ENCODE data around the gene SPCS3.

DNA sequence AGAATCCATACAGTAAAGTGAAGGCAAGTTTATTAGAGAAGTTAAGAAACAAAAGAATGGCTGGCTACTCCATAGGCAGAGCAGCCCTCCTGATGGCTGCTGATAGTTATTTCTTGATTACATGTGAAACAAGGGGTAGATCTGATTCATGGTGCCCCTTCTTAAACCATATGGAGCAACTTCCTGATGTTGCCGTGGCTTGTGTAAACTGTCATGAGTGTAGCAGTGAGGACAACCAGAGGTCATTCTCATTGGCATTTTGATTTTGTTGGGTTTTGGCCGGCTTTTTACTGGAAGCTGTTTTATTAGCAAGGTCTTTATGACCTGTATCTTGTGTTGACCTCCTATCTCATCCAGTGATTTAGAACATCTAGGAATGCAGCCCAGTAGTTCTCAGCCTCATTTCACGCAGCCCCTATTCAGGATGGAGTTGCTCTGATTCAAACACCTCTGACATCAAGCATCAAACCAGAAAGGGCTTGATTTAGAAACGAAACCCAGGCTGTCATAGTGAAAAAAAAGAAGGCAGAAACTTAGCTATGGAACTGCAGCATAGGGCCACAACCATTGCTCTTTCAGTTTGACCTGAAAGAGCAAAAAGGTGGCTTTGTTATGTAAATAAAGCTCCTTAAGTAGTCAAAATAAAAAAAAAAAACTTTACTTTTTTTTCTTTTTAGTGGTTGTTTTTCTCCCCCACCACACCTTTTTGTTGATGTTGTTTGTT is 37.8 kb downstream of the SPCS3 start:
- TF ChIP-seq, protein P1, sequence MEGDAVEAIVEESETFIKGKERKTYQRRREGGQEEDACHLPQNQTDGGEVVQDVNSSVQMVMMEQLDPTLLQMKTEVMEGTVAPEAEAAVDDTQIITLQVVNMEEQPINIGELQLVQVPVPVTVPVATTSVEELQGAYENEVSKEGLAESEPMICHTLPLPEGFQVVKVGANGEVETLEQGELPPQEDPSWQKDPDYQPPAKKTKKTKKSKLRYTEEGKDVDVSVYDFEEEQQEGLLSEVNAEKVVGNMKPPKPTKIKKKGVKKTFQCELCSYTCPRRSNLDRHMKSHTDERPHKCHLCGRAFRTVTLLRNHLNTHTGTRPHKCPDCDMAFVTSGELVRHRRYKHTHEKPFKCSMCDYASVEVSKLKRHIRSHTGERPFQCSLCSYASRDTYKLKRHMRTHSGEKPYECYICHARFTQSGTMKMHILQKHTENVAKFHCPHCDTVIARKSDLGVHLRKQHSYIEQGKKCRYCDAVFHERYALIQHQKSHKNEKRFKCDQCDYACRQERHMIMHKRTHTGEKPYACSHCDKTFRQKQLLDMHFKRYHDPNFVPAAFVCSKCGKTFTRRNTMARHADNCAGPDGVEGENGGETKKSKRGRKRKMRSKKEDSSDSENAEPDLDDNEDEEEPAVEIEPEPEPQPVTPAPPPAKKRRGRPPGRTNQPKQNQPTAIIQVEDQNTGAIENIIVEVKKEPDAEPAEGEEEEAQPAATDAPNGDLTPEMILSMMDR (IDR thresholded peaks at IDR 0.05; ENCODE audit: insufficient read depth, low read depth, low read length): no peak
- TF ChIP-seq EZH2 (IDR thresholded peaks at IDR 0.05; ENCODE audit: insufficient read depth, low read length): no peak
